GM18499 (cell line): Measurements from ENCODE around the gene NDUFB11.
A peak's percentile ranks its signal among the peaks of the same experiment; 100 is the strongest.
"Not testable (repeated sequence)": the region's sequence is repeated elsewhere in the genome, so short reads cannot be mapped to it uniquely, and the experiment has no call there.

Source experiments
- ATAC-seq: cut with Tn5 transposase; IDR thresholded peaks from one replicate; pipeline ENCODE4 v1.9.1; 2021; ENCODE audit warnings: moderate number of reproducible peaks; ENCODE audit not compliant: insufficient read depth, unreplicated experiment

NDUFB11 gene

DNA sequence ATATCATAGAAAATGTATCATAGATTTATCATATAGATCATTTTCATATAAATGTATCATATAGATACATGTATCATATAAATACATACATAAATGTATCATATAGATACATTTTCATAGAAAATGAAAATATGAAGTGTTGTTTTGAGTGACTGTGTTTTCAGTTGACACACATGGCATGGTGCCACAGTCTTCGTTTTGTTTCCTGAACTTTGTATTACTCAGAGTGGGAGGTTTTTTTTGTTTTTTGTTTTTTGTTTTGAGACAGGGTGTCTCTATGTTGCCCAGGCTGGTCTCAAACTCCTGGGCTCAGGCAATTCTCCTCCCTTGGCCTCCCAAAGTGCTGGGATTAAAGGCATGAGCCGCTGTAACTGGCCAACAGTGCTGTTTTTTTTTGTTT, 4.4 kb upstream of the NDUFB11 start:
- no peak for ATAC-seq

DNA sequence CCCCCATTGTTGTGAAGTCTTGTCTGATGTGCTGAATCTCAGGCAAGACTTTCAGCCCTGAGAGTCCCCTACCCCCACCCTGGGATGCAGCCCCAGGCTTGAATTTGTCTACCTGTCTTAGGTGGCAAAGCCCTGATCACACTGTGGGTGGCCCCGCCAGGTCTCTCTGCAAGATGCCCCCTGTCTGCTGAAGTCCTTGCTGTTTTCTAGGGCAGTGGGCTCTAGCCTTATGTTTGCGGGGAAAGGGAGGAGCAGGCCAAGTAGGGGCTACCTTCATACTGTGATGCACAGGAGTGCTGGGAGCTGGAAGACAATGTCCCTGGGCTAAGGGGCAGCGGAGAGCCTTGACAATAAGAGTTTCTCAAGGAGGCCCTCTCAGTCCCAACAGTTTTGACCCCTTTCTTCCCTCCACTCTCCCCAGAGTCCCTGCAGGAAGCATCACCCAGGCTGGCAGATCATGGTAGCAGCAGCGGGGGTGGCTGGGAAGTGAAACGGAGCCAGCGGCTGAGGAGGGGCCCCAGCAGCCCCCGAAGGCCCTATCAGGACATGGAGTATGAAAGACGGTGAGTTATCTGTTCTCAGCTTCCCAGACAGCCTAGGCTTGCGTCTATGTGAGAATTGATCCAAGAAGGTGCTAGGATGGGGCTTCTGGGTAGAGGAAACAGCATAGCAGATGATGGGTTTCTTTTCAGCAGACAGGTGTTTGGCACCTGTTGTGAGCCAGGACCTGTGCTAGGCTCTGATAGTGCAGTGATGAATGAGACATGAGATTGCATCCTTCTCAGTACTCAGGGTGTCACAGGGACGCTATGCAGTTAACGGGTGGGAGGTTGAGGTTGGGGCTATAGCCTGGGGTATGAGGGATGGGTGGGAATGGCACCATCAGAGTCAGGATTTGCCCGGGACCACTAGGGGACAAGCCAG, 2.7 kb upstream of the NDUFB11 start:
- ATAC-seq = no peak

DNA sequence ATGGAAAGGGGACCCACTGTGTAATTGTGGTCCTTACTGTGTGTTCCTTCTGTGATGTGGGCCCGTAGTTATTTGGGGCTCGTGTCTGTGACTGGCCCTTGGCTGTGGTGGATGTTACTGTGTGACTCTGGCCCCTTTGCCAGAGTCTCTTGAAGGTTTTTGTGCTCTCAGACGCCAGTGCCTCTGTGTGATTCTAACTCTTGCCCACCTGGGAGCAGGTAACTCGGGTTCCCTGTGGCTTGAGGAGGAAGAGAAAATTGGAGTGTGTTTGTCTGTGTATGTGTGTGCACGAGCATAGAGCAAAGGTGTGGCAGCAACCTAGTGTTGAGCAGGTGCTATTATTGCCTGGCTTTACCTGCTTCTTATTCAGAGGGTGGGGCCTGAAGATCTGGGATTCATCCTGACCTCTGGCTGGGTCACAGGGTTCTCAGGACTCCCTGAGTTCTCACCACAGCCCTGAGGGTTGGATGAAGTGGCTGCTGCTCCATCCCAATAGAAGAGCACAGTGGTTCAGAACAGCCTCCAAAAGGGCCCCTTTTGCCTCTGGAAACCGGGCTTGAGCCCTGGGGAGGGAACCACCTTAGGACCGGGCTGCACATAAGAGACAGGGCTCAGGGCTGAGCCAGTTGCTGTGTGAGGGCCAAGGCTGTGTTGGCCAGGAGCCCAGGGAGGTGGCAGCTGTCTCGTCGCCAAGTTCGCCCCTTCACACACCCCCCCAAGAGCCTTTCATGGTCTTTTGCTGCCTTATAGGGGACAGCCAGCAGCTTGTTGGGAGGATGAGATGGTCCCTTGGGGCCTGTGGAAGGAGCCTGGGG, 1.8 kb upstream of the NDUFB11 start:
- no peak for ATAC-seq

DNA sequence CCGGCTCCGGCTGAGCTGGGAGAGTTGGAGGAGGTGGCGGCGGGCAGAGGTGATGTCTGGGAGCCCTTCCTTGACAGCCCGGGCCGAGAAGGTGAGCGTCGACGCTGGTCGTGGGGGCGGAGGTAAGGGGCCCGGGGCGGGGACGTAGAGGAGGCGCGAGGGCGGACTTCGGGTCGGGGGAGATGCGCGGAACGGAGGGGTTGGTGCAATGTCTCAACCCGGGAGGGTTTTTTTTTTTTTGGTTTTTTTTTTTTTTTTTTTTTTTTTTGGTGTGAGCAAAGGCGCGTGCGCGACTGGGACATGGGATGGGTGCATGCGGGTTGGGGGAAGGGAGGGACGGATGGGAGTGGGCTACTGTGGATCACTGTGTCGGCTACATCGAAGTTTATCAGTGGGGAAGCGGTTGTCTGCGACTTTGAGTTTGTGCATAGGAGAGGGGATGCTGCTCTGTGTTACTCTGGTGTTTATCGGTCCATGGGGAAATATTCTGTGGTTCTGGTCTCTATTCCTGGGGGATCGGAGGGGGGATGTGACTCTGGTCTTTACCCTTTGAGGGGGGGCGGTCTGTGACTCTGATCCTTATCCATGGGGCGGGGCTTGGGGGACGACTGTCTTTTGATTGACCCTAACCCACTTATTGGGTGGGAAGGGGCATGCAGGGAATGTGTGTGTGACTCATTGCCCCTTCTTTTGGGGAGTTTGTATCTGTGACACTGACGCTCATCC, 1.1 kb upstream of the NDUFB11 start:
- ATAC-seq = peak; percentile 8

DNA sequence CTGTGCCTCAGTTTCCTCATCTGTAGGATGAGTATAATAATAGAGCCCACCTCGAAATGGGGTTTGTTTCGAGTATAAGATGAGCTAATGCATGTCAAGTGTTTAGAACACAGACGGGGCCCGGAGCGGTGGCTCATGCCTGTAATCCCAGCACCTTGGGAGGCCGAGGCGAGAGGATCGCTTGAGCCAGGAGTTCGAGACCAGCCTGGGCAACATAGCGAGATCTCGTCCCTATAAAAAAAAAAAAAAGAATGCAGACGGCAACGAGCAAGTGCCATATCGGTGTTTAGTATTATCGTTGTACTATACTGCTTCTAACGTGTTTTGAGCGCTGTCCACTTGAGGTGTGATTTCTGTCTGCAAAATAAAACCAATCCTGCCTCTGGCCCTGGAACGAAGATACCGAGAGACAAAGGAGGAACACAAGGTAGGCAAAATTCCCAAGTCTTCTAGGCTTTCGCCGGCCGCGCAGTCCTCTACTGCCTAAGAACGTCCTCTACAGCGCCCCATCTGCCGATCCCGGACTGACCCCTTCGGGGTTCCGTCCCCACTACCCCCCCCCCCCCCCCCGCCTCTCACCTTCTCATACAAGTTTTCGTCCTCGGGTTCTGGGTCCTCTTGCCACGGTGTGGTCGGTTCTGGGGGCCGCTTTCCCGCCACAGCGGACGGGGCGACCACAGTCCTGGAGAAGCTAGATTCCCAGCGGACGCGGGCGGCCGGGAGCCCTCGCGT, 442 bp downstream of the NDUFB11 start:
- peak; percentile 11 for ATAC-seq

DNA sequence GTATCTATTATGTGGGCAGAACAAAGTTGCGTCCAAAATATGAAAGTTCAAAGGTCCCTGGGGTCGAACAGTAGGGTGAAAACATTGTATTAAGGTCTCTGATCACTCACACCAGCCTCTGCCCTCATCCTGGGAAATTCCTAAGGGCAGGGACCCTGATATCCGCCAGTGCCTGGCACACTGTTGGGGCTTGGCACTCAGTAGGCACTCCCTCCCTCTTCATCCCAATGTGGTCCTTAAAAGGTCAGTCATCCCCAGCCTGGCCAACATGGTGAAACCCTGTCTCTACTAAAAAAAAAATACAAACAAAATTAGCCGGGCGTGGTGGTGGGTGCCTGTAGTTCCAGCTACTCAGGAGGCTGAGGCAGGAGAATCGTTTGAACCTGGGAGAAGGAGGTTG, 6.3 kb downstream of the NDUFB11 start:
- no peak for ATAC-seq

DNA sequence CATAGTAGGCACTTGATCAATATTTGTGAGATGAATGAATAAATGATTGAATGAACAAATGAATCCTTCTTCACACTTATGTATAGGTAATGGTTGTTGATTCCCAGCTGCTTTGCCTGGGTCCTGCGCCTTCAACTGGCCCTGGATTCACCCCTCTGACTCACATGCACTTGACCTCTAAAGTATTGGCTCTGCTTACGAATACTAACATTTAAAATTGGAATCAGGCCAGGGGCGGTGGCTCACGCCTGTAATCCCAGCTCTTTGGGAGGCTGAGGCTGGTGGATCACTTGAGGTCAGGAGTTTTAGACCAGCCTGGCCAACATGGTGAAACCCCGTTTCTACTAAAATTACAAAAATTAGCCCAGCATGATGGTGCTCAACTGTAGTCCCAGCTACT, 8.9 kb downstream of the NDUFB11 start:
- ATAC-seq = not testable (repeated sequence)

DNA sequence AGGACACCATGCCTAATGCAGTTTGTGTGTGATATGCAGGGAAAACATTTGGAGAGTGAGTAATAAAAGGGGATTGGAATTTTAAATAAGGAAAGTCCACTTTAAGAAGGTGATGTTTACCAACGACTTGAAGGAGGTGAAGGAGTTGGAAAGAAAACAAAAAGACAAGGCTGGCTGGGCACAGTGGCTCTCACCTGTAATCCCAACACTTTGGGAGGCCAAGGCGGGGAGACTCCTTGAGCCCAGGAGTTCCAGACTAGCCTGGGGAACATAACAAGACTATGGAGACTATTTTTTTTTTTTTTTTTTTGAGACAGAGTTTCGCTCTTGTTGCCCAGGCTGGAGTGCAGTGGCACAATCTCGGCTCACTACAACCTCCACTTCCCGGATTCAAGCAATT, 11.0 kb downstream of the NDUFB11 start:
- no peak for ATAC-seq

DNA sequence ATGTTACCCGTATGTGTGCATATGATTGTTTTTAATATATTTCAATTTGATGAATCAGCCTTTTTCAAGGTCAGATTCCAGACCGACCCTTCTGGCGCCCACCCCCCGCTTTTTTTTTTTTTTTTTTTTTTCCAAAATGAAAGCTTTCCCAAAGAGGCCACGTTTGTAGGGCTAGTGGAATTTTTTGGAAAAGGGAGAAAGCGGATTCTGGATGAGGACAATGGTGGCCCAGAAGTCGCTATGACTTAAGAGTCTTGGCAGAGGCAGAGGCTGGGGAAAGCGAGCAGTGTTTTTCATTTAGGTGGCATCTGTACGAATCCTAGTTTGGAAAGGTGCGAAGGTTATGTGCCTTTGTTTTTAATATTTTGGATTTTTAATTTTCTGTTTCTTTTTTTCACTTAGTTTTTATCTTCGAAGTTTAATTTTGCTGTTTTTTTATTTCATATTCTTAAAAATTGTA, 14.6 kb downstream of the NDUFB11 start:
- no peak for ATAC-seq

DNA sequence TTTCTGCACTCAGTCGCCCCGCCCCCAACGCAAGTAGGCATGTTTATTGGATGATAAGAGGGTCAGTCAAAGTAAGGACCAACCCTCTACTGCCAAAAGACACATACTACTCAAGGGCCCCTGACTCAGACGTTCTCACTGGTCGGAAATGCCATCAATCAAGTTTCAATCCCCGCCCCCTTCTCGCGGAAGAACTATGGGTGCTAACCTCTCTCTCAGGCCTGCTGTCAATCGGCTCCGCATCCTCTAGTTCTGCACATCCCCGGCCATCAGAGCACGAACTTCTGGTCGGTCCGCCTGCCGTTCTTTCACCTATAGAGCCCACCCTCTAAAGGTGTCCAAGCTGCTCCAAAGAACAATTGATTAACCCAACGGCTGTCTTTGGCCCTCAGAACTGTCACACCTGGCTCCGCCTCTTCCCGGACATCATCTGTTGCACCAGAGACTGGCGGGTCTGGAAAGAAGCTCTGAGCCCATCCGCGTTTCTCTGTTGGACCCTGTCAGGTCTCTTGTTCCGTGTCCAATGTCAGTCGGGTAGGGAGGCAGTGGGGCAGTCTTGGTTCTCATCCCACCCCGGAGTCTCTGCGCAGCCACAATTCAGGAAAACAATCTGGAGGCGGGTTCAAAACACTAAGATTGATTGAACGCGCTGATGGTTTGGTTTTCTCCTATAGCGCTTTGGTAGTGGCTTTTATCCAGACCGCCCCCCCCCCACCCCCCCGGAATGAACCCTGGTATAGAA, 15.2 kb downstream of the NDUFB11 start:
- peak; percentile 86 for ATAC-seq

DNA sequence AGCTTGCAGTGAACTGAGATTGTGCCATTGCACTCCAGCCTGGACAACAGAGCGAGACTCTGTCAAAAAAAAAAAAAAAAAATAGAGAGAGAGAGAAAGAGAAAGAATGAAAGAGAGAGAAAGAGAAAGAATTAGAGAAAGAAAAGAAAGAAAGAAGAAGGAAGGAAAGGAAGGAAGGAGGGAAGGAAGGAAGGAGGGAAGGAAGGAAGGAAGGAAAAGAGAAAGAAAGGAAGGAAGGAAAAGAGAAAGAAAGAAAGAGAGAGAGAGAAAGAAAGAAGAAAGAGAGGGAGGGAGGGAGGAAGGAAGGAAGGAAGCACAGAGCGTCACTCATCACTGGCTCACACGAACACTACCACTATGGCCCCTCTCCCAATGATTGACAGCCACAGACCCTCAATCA, 20.0 kb downstream of the NDUFB11 start:
- ATAC-seq = not testable (repeated sequence)

DNA sequence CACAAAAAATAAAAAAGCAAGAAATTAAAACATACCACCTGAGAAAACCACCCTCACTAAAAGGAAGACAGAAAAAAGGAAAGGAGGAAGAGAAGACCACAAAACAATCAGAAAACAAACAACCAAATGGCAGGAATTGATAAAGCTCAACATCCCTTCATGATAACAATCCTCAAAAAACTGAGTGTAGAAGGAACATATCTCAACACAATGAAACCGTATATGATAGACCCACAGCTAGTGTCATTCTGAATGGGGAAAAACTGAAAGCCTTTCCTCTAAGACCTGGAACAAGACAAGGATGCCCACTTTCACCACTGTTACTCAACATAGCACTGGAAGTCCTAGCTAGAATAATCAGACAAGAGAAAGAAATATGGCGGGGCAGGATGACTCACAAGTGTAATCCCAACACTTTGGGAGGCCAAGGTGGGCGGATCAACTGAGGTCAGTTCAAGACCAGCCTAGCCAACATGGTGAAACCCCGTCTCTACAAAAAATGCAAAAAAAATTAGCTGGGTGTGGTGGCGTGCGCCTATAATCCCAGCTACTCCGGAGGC, 27.9 kb downstream of the NDUFB11 start:
- not testable (repeated sequence) for ATAC-seq

DNA sequence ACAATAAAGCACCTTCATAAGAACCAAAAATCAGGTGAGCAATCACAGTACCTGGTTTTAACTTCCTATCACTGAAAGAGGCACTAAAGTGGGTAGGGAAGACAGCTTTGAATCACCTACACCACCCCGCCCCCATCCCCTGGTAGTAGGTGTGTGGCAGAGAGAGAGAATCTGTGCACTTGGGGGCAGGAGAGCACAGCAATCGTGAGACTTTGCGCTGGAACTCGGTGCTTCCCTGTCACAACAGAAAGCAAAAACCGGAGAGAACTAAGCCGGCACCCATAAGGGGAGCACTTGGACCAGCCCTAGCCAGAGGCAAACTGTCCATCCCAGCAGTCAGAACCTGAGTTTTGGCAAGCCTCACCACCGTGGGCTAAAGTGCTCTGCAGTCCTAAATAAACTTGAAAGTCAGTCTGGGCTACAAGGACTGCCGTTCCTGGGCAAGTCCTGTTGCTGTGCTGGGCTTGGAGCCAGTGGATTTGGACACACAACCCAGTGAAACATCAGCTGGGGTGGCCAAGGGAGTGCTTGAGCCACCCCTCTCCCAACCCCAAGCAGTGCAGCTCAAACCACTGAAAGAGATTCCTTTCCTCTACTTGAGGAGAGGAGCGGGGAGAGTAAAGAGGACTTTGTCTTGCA, 32.1 kb downstream of the NDUFB11 start:
- ATAC-seq = no peak

DNA sequence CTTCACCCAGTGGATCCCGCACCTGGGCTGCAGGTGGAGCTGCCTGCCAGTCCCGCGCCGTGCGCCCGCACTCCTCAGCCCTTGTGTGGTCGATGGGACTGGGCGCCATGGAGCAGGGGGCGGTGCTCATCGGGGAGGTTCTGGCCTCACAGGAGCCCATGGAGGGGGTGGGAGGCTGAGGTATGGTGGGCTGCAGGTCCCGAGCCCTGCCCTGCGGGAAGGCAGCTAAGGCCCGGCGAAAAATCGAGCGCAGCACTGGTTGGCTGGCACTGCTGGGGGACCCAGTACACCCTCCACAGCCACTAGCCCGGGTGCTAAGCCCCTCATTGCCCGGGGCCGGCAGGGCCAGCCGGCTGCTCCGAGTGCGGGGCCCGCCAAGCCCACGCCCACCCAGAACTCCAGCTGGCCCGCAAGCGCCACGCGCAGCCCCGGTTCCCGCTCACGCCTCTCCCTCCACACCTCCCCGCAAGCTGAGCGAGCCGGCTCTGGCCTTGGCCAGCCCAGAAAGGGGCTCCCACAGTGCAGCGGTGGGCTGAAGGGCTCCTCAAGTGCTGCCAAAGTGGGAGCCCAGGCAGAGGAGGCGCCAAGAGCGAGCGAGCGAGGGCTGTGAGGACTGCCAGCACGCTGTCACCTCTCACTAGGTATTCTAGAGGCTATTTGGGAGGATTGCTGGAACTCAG, 33.4 kb downstream of the NDUFB11 start:
- ATAC-seq = not testable (repeated sequence)

DNA sequence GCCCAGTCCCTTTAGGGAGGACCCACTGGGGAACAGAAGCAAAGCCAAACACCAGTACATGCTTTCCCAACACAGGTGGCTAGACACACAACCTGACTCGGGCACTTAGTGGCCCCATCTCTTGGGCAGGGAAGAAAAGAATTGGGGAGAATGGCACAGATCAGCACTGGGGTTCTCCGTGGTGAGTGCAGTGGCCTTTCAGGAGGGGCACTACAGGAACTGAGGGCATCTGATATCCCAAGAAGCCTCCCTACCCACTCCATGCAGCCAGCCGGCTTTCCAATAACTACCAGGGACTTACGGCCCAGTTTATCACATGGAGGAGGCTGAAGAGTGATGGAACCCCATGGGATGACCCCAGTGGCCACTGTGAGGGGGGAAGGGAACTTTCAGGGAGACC, 43.3 kb downstream of the NDUFB11 start:
- no peak for ATAC-seq

DNA sequence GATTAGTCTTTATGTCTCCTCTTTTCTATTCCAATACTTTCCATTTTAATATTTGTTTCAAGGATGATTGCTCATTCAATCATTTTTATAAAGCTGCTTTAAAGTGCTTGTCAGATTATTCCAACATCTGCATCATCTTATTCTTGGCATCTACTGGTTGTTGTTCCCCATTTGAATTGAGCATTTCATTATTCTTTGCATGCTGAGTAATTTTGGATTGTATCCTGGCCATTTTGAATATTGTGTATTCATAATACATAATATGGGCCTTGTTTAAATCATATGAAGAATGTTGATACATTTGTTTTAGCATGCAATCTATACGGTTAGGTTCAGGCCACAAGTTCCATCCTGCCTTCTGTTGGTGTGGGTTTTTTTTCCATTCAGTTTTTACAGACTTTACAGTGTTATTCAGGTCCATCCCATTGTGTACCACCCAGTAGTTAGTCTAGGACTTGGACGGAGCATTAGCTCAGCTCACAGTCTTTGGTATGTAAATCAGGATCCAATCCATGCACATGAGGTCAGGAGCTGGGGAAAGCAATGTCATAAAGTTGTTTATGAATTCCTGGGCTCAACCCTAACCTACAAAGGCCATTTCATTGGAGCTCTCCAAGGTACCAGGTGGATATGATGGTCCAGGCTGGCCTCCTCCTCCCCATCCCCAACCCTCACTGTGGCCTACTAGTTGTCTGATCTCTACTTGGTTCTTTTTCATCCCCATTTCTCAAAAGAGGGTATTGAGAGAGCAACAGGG, 46.0 kb downstream of the NDUFB11 start:
- ATAC-seq = no peak

DNA sequence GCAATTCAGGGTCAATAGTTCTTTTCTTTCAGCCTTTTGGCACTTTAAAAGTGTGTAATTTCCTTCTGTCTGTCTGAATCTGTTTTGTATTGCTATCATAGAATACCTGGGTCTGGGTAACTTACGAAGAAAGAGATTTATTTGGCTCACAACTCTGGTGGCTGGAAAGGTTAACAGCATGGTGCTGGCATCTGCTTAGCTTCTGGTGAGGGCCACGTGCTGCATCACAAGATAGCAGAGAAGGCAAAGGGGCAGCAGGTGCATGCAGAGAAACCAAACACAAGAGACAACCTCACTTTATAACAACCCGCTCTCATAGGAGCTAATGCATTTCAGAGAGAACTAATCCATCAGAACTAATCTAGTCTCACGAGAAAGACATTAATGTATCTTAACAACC, 47.5 kb downstream of the NDUFB11 start:
- no peak for ATAC-seq
